T-helper 2 cell treated with Interferon-gamma antibody and Interleukin-4, amounts not matched to agents 5 μg/mL and 100 μg/mL, for 36 hours (primary cell): ENCODE data around the gene PPM1G.

ENCODE experiments used
- DNase-seq: peaks from one replicate; pipeline ENCODE4 v3.0.0; 2021; ENCODE audit warnings: low spot score
- H3K27ac Mint-ChIP-seq: one replicate; pipeline ENCODE4 v1.8.0; 2021; ENCODE audit warnings: mild to moderate bottlenecking, mixed read lengths
- H3K27me3 Mint-ChIP-seq: one replicate; pipeline ENCODE4 v1.8.0; 2021; ENCODE audit warnings: low read depth, mixed read lengths
- H3K36me3 Mint-ChIP-seq: one replicate; pipeline ENCODE4 v1.8.0; 2021; ENCODE audit warnings: low read depth, mixed read lengths
- H3K4me1 Mint-ChIP-seq: one replicate; pipeline ENCODE4 v1.8.0; 2021; ENCODE audit warnings: low read depth, mixed read lengths
- H3K4me3 Mint-ChIP-seq: one replicate; pipeline ENCODE4 v1.8.0; 2022; ENCODE audit warnings: mild to moderate bottlenecking, moderate library complexity, mixed read lengths
- H3K9me3 Mint-ChIP-seq: one replicate; pipeline ENCODE4 v1.8.0; 2021; ENCODE audit warnings: mixed read lengths

Gene PPM1G, protein sequence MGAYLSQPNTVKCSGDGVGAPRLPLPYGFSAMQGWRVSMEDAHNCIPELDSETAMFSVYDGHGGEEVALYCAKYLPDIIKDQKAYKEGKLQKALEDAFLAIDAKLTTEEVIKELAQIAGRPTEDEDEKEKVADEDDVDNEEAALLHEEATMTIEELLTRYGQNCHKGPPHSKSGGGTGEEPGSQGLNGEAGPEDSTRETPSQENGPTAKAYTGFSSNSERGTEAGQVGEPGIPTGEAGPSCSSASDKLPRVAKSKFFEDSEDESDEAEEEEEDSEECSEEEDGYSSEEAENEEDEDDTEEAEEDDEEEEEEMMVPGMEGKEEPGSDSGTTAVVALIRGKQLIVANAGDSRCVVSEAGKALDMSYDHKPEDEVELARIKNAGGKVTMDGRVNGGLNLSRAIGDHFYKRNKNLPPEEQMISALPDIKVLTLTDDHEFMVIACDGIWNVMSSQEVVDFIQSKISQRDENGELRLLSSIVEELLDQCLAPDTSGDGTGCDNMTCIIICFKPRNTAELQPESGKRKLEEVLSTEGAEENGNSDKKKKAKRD

DNA sequence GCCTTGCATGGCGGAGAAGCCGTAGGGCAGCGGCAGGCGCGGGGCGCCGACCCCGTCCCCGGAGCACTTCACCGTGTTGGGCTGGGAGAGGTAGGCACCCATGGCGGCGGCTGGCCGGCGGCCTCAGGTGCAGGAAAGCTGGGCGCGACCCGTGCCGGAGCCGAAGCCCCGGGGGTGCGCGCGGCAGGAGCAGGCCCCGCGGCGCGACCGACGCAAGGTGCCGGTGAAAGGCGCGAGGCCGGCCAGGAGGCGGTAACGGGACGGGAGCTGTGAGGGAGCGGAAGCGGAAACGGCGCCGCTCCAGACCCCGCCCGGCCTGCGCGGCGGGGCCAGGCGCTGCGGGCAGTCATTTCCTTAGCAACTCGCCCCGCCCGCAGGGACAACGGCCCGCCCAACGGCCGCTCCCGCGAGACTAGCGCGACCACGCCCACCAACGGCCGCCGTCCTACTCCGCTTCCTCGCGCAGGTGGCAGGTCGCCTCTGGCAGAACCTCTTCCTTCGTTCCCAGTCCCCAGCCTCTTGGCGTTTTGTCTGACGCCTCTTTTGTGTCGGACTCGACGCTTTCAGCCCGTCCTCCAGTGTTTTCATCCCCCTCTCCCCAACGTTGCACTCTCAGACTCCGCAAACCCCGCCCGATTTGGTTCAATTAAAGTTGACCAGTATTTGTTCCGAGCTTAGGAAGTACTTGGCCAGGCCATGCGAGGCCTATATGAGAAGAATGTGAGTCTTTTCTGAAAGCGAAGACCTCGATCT, at the start of gene PPM1G:
PPM1G (minus strand) TSS at position 271 of the 753 bp plus-strand sequence; CDS start at position 102, 169 bp downstream.
- Mint-ChIP-seq H3K36me3 (peaks cover 21% of the 10 kb centered on the region), H3K9me3 (peaks cover 3% of the 10 kb centered on the region), H3K27ac (peak within 1 kb of the TSS; percentile 88), H3K27me3 (peaks cover 2% of the 10 kb centered on the region), H3K4me3 (peak within 1 kb of the TSS; percentile 88), H3K4me1 (peaks cover 26% of the 10 kb centered on the region)
- peak; percentile 96 for DNase-seq

DNA sequence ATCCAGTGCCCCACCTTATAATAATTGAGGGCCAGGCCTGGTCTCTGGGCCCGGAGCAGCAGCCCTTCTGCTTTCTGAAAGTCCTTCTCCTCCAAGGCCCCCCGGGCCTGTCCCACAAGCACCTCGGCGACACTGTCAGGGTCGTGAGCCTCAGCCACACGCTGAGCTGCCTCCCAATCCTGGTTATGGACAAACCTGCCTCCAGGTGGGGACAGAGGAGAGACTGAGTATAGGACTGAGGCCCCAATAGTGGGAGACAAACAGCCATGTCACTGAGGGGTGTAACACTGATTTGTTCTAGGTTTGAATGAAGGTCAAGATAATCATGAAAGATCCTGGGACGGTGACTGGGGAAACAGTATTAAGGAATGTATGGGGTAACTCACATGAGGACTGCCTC, 44.6 kb upstream of the PPM1G start:
- no peaks in the 10 kb centered on the region for H3K9me3 Mint-ChIP-seq
- no peak overlapping the region for H3K27ac Mint-ChIP-seq
- no peak for DNase-seq
- no peak overlapping the region for H3K4me3 Mint-ChIP-seq
- H3K36me3 Mint-ChIP-seq: no peaks in the 10 kb centered on the region
- no peaks in the 10 kb centered on the region for H3K27me3 Mint-ChIP-seq
- H3K4me1 Mint-ChIP-seq: peaks cover 5% of the 10 kb centered on the region

DNA sequence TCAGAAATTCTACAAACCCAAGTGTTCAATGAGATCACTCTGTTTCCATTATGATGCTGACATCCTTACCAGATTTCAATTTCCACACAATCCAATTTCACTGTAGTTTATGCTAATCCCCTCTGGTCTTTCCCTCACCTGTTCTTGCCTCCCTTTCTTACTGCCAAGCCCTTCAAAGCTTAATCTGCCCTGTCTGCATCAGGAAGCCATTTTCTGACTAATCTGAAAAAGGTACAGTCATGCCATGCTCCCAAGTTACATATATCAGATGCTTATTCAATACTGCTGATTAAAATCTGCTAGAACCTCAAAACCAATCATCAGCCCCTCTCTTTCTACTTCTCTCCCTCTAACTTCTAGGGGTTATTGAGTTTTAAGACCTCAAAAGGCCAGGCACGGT, 41.7 kb upstream of the PPM1G start:
- H3K9me3 Mint-ChIP-seq: no peaks in the 10 kb centered on the region
- H3K27ac Mint-ChIP-seq: no peak overlapping the region
- H3K4me1 Mint-ChIP-seq: peaks cover 7% of the 10 kb centered on the region
- H3K27me3 Mint-ChIP-seq: no peaks in the 10 kb centered on the region
- no peak for DNase-seq
- H3K36me3 Mint-ChIP-seq: no peaks in the 10 kb centered on the region
- no peak overlapping the region for H3K4me3 Mint-ChIP-seq

DNA sequence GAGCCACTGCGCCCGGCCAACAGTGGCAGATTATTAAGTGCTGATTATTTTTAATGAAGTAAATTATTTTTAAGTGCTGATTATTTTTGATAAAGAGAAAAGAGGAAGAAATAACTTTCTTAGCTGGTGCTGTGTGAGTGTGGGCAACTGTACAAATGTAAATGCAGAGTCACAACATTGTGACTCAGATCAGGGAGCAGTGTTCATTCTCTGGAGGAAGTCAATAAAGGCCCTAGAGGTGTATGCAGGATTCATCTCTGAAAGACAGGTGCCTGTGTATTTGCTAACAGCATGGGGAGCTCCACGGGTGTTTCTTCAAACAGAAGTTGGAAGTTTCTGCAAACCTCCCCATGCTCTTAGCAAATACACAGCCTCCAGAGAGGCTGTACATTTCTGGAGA, 39.0 kb upstream of the PPM1G start:
- DNase-seq: no peak
- no peak overlapping the region for H3K4me3 Mint-ChIP-seq
- no peak overlapping the region for H3K27ac Mint-ChIP-seq
- H3K36me3 Mint-ChIP-seq: peaks cover 12% of the 10 kb centered on the region
- H3K27me3 Mint-ChIP-seq: no peaks in the 10 kb centered on the region
- no peaks in the 10 kb centered on the region for H3K9me3 Mint-ChIP-seq
- H3K4me1 Mint-ChIP-seq: peaks cover 6% of the 10 kb centered on the region

DNA sequence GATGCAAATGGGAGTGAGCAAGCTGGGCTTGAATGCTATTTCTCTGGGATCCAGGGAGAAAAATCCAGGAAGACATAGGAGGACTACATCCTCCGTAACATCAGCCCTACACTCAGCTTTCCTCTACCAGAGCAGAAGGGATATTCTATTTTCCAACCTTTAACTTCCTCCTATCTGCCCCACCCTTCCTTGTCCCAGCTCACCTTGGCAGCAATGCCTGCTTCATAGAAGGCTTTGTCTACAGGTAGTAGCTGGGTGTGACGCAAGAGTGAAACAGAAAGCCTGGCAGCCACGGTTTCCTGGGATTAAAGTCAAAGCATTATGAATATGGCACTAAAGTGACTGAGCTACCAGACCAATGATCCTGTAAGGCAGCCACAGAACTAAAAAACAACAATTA, 36.7 kb upstream of the PPM1G start:
- peak overlapping the region; percentile 52 for H3K27ac Mint-ChIP-seq
- H3K36me3 Mint-ChIP-seq: peaks cover 26% of the 10 kb centered on the region

DNA sequence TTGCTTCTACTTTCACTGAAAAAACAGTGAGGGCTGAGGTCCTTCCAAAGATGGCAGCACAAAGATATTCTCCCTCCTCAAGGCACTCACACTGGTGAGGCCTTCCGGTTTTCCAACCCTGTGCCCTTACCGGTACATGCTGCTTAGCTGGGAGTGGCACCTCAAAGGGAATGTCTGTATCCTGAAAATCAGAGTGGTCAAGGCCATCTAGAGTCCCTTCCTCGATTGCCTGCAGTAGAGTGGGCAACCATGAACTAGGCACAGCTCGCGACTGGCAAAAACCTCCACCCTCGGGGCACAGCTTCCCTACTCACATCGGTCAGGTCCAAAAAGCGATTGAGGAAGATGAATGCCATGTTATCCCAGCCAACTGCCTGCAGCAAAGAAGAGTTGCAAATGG, 36.2 kb upstream of the PPM1G start:
- H3K4me1 Mint-ChIP-seq: peaks cover 3% of the 10 kb centered on the region
- no peak for DNase-seq
- H3K27me3 Mint-ChIP-seq: no peaks in the 10 kb centered on the region
- H3K36me3 Mint-ChIP-seq: peaks cover 30% of the 10 kb centered on the region
- H3K4me3 Mint-ChIP-seq: no peak overlapping the region
- H3K27ac Mint-ChIP-seq: no peak overlapping the region
- no peaks in the 10 kb centered on the region for H3K9me3 Mint-ChIP-seq

More for the DNA sequence above, 36.7 kb upstream of the PPM1G start:
- Mint-ChIP-seq H3K4me3 (no peak overlapping the region), H3K27me3 (no peaks in the 10 kb centered on the region), H3K4me1 (peaks cover 4% of the 10 kb centered on the region), H3K9me3 (no peaks in the 10 kb centered on the region)
- DNase-seq: no peak

DNA sequence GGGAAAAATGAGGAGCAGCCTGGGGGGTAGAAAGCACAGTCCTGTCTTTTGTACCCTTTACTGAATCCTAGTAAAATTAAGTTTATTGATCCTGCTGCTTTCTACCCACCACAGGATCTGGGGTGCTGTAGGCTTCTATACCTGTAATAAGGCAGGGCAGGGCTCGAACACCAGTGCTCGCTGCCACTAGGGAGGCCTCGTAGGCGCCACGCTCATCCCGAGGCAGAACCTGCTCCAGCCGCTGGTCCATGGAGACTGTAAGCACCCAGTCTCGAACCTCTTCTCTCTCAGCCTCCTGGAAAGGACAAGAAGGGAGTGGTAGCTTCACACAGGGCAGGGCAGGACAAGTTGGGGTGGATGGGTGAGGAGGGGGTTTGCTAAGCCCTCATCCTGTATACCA, 35.8 kb upstream of the PPM1G start:
- Mint-ChIP-seq H3K4me3 (no peak overlapping the region), H3K36me3 (peaks cover 35% of the 10 kb centered on the region), H3K9me3 (no peaks in the 10 kb centered on the region), H3K4me1 (peaks cover 3% of the 10 kb centered on the region), H3K27ac (no peak overlapping the region), H3K27me3 (no peaks in the 10 kb centered on the region)
- DNase-seq: no peak

DNA sequence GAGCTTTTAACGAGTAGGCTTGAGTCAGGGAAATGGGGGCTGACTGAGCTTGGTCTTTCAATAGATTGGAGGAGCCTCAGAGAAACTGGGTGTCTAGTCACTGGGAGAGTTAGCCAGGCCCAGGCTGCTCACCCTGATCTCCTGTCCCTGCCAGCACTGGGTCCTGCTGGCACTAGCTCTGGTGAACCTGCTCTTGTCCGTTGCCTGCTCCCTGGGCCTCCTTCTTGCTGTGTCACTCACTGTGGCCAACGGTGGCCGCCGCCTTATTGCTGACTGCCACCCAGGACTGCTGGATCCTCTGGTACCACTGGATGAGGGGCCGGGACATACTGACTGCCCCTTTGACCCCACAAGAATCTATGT, 33.5 kb upstream of the PPM1G start:
- peaks cover 47% of the 10 kb centered on the region for H3K36me3 Mint-ChIP-seq
- no peak for DNase-seq
- no peaks in the 10 kb centered on the region for H3K9me3 Mint-ChIP-seq
- H3K4me1 Mint-ChIP-seq: peaks cover 3% of the 10 kb centered on the region
- H3K27me3 Mint-ChIP-seq: no peaks in the 10 kb centered on the region
- no peak overlapping the region for H3K4me3 Mint-ChIP-seq
- H3K27ac Mint-ChIP-seq: no peak overlapping the region

DNA sequence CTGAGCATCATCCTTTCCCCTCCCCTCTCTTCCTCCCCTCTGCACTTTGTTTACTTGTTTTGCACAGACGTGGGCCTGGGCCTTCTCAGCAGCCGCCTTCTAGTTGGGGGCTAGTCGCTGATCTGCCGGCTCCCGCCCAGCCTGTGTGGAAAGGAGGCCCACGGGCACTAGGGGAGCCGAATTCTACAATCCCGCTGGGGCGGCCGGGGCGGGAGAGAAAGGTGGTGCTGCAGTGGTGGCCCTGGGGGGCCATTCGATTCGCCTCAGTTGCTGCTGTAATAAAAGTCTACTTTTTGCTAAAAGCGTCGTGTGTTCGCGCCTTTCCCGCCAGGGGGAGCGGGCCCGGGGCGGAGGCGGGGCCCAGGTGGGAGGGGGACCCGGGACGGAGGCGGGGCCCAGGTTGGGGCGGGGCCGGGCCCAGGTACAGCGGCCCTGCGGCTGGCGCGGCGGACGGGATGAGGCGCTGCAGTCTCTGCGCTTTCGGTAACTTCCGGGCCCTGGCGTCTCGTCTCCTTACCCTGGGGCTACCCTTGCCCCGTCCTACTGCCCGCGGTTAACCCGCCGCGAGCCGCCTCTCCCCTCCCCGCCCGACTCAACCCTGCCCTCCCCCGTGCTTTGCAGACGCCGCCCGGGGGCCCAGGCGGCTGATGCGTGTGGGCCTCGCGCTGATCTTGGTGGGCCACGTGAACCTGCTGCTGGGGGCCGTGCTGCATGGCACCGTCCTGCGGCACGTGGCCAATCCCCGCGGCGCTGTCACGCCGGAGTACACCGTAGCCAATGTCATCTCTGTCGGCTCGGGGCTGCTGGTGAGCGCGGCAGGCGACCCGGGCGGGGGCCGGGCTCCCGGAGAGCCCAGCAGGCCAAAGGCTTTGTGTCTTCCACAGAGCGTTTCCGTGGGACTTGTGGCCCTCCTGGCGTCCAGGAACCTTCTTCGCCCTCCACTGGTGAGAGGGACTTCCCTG, 32.8 kb upstream of the PPM1G start, which contains the start of gene KRTCAP3:
KRTCAP3 (plus strand) TSS at position 424 of the 962 bp plus-strand sequence; CDS start at position 456, 32 bp downstream.
- Mint-ChIP-seq H3K27me3 (no peaks in the 10 kb centered on the region), H3K9me3 (no peaks in the 10 kb centered on the region), H3K4me1 (peaks cover 3% of the 10 kb centered on the region), H3K27ac (peak within 1 kb of the TSS; percentile 11), H3K4me3 (no peak within 1 kb of the TSS), H3K36me3 (peaks cover 49% of the 10 kb centered on the region)
- no peak for DNase-seq

DNA sequence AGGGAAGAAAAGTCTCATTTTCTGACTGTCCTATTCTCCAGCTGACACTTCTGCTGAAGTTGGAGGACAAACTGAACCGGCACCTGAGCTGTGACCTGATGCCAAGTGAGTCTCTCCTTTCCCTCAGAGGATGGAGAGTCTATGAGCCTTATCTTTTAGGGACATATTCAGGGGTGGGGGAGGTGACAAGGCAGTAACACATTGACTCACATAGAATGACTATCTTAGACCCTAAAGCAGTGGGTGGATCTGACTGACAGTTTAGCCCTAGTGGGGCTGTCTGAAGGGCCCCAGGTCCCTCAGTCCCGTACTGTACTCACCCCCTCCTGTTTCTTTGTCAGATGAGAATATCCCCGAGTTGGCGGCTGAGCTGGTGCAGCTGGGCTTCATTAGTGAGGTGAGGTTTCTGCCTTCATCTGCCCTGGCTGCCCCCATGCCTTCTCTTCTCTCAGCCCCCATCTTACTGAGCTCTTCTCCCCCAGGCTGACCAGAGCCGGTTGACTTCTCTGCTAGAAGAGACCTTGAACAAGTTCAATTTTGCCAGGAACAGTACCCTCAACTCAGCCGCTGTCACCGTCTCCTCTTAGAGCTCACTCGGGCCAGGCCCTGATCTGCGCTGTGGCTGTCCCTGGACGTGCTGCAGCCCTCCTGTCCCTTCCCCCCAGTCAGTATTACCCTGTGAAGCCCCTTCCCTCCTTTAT, 32.0 kb upstream of the PPM1G start:
- DNase-seq: no peak
- H3K36me3 Mint-ChIP-seq: peaks cover 58% of the 10 kb centered on the region
- H3K27me3 Mint-ChIP-seq: no peaks in the 10 kb centered on the region
- no peak overlapping the region for H3K4me3 Mint-ChIP-seq
- no peak overlapping the region for H3K27ac Mint-ChIP-seq
- peaks cover 3% of the 10 kb centered on the region for H3K4me1 Mint-ChIP-seq
- no peaks in the 10 kb centered on the region for H3K9me3 Mint-ChIP-seq

DNA sequence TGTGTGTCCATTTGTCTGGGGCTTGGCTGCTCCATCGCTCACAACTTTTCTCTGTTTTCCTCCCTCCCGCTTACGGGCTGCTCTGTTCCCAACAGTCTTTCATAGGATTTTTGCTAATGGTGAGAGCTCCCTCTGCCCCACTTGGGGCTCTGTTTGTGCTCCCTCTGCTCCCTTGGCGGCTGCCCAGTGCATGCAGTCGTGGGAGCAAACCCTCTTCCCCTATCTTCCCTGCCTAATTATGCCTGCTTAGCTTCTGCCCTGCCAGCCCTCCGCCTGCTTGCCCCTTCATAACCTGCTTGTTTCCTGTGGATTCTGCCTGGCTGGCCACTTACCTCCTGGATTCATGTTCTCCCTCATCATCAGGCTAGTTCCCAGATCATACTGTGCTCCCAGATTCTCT, 26.2 kb upstream of the PPM1G start:
- peaks cover 67% of the 10 kb centered on the region for H3K36me3 Mint-ChIP-seq
- no peaks in the 10 kb centered on the region for H3K9me3 Mint-ChIP-seq
- H3K27me3 Mint-ChIP-seq: no peaks in the 10 kb centered on the region
- no peak overlapping the region for H3K4me3 Mint-ChIP-seq
- H3K27ac Mint-ChIP-seq: peak overlapping the region; percentile 27
- no peak for DNase-seq
- H3K4me1 Mint-ChIP-seq: peaks cover 6% of the 10 kb centered on the region

DNA sequence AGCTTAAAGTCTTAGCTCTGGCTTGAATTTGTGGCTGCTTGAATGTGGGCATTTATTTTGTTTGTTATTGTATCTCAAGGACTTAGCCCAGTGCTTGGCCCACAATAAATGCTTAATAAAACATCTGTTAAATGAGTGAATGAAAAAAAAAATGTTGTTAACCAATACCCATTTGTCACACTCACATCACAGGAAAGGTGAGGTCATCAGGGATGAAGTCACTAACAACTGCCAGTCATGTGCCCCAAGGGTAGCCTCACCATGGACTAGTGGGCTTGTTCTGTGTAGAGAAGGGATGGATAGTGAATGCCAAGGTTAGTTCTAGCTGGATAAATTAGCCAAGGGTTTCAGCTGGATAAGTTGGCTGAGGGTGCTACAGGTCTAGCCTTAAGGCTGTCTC, 22.0 kb upstream of the PPM1G start:
- Mint-ChIP-seq H3K27ac (peak overlapping the region; percentile 86), H3K4me1 (peaks cover 23% of the 10 kb centered on the region), H3K4me3 (peak overlapping the region; percentile 67), H3K9me3 (no peaks in the 10 kb centered on the region), H3K27me3 (no peaks in the 10 kb centered on the region), H3K36me3 (peaks cover 40% of the 10 kb centered on the region)
- DNase-seq: peak; percentile 27
